GM10248 (cell line): ENCODE measurements around the gene SHISA9.

Experiments used
- CTCF ChIA-PET: fragments of 300-600 bp; sonication (Branson Sonifier 250); formaldehyde crosslinking; extraction: SDS; loops from one replicate; lab custom pipeline; 2021; ENCODE audit warnings: antibody characterized with exemption; lab: Yijun Ruan, JAX
- POLR2A ChIA-PET: fragments of 350-650 bp; sonication (Branson Sonifier 250); formaldehyde crosslinking; extraction: SDS; loops from one replicate; lab custom pipeline; 2020; ENCODE audit warnings: antibody characterized with exemption; lab: Yijun Ruan, JAX
- DNase-seq: peaks from one replicate; pipeline ENCODE4 v3.0.0; 2012; ENCODE audit errors: extremely low spot score
- CTCF ChIP-seq: IDR thresholded peaks from 2 replicates; pipeline ENCODE4 v1.5.1; 2012; ENCODE audit warnings: mild to moderate bottlenecking, low read depth; ENCODE audit errors: extremely low read depth, missing control alignments, control extremely low read depth

SHISA9 gene

GRCh38 chr16:13139661-13140241, 238.4 kb downstream of the SHISA9 start:
- POLR2A ChIA-PET, result no interaction called here
- DNase-seq, result no peak
- TF ChIP-seq CTCF, result no peak
- CTCF ChIA-PET, result no interaction called here

- TF ChIP-seq CTCF, result no peak
- ChIA-PET CTCF (no interaction called here), POLR2A (no interaction called here)
- no peak for DNase-seq
These were observed 242.2 kb downstream of the SHISA9 start for GRCh38 chr16:13143551-13143950.

- ChIA-PET CTCF (no interaction called here), POLR2A (no interaction called here)
- no peak for DNase-seq
- TF ChIP-seq CTCF, result no peak
These were observed 245.4 kb downstream of the SHISA9 start for GRCh38 chr16:13146829-13147228.

GRCh38 chr16:13148294-13148693, 246.9 kb downstream of the SHISA9 start:
- ChIA-PET CTCF (interaction anchor here (1.0 kb wide), 1 partner anchor 12 kb away, joined by 3 read pairs; no protein-coding TSS in a partner anchor), POLR2A (no interaction called here)
- no peak for TF ChIP-seq CTCF
- no peak for DNase-seq

GRCh38 chr16:13148836-13149235, 247.4 kb downstream of the SHISA9 start:
- ChIA-PET POLR2A (no interaction called here), CTCF (interaction anchor here (1.0 kb wide), 1 partner anchor 11 kb away, joined by 3 read pairs; no protein-coding TSS in a partner anchor)
- TF ChIP-seq CTCF, result no peak
- DNase-seq, result no peak

- TF ChIP-seq CTCF, result no peak
- POLR2A ChIA-PET, result no interaction called here
- no peak for DNase-seq
- CTCF ChIA-PET, result no interaction called here
These were observed 248.9 kb downstream of the SHISA9 start for GRCh38 chr16:13150181-13150885.
